GM21367 (cell line): ENCODE data around the gene AKT1.

Experiments used
- ATAC-seq: cut with Tn5 transposase; IDR thresholded peaks from one replicate; pipeline ENCODE4 v1.9.1; 2021; ENCODE audit not compliant: unreplicated experiment

AKT1 gene

GRCh38 chr14:104773505-104774452, 21.8 kb downstream of the AKT1 start:
- ATAC-seq = no peak

GRCh38 chr14:104772707-104773504, 22.6 kb downstream of the AKT1 start:
- ATAC-seq = no peak

GRCh38 chr14:104771918-104772706, 23.4 kb downstream of the AKT1 start:
- ATAC-seq = no peak

GRCh38 chr14:104771374-104771773, 24.2 kb downstream of the AKT1 start:
- no peak for ATAC-seq

GRCh38 chr14:104770851-104771272, 24.7 kb downstream of the AKT1 start:
- no peak for ATAC-seq

- no peak for ATAC-seq
Observed at GRCh38 chr14:104770072-104770579, 25.4 kb downstream of the AKT1 start.

- ATAC-seq = no peak
Observed at GRCh38 chr14:104769324-104770071, 26.1 kb downstream of the AKT1 start.

- ATAC-seq = peak; percentile 59
Observed at GRCh38 chr14:104768437-104769323, 26.9 kb downstream of the AKT1 start.

GRCh38 chr14:104767634-104767918, 28.0 kb downstream of the AKT1 start:
- no peak for ATAC-seq

- ATAC-seq = no peak
Observed at GRCh38 chr14:104766863-104767633, 28.5 kb downstream of the AKT1 start.

GRCh38 chr14:104766256-104766862, 29.2 kb downstream of the AKT1 start:
- no peak for ATAC-seq

- no peak for ATAC-seq
Observed at GRCh38 chr14:104765517-104765916, 30.0 kb downstream of the AKT1 start.

GRCh38 chr14:104758981-104759969, 36.3 kb downstream of the AKT1 start:
- no peak for ATAC-seq

- no peak for ATAC-seq
Observed at GRCh38 chr14:104757681-104758392, 37.7 kb downstream of the AKT1 start.

- ATAC-seq = no peak
Observed at GRCh38 chr14:104757238-104757585, 38.3 kb downstream of the AKT1 start.

GRCh38 chr14:104756477-104757237, 38.9 kb downstream of the AKT1 start:
- no peak for ATAC-seq
